HG02678 (cell line): ENCODE data around the gene ITGB4.
A peak's percentile ranks its signal among the peaks of the same experiment; 100 is the strongest.

ENCODE experiments used
- ATAC-seq: cut with Tn5 transposase; IDR thresholded peaks from one replicate; pipeline ENCODE4 v1.9.1; 2021; ENCODE audit warnings: mild to moderate bottlenecking, moderate library complexity; ENCODE audit not compliant: unreplicated experiment

Gene ITGB4

GRCh38 chr17:75720656-75721462 is at the start of gene ITGB4:
Gene ITGB4, plus strand, starts transcription at chr17:75721459. Its CDS starts 3,245 bp downstream, at chr17:75724704.
- ATAC-seq: peak; percentile 45

GRCh38 chr17:75672011-75672410 is 49.2 kb upstream of the ITGB4 start:
- no peak for ATAC-seq

- ATAC-seq: no peak
These were observed 47.8 kb upstream of the ITGB4 start for GRCh38 chr17:75673487-75673886.

GRCh38 chr17:75676461-75676860 is 44.8 kb upstream of the ITGB4 start:
- no peak for ATAC-seq

GRCh38 chr17:75679706-75680211 is 41.5 kb upstream of the ITGB4 start:
- no peak for ATAC-seq

- ATAC-seq: no peak
These were observed 40.8 kb upstream of the ITGB4 start for GRCh38 chr17:75680431-75680830.

- no peak for ATAC-seq
These were observed 40.0 kb upstream of the ITGB4 start for GRCh38 chr17:75681289-75681688.

GRCh38 chr17:75683583-75683982 is 37.7 kb upstream of the ITGB4 start:
- ATAC-seq: no peak

GRCh38 chr17:75684249-75684648 is 37.0 kb upstream of the ITGB4 start:
- ATAC-seq: no peak

- ATAC-seq: no peak
These were observed 36.3 kb upstream of the ITGB4 start for GRCh38 chr17:75684924-75685323.

- ATAC-seq: no peak
These were observed 35.8 kb upstream of the ITGB4 start for GRCh38 chr17:75685499-75685898.

GRCh38 chr17:75688209-75688825 is 32.9 kb upstream of the ITGB4 start:
- ATAC-seq: no peak

- peak; percentile 70 for ATAC-seq
These were observed 31.8 kb upstream of the ITGB4 start for GRCh38 chr17:75689441-75689873.

- ATAC-seq: no peak
These were observed 29.9 kb upstream of the ITGB4 start for GRCh38 chr17:75691371-75691791.

- ATAC-seq: no peak
These were observed 29.2 kb upstream of the ITGB4 start for GRCh38 chr17:75691801-75692626.

- ATAC-seq: no peak
These were observed 28.3 kb upstream of the ITGB4 start for GRCh38 chr17:75692976-75693375.

- ATAC-seq: no peak
These were observed 27.5 kb upstream of the ITGB4 start for GRCh38 chr17:75693500-75694481.

GRCh38 chr17:75694536-75694935 is 26.7 kb upstream of the ITGB4 start:
- ATAC-seq: no peak

- no peak for ATAC-seq
These were observed 26.0 kb upstream of the ITGB4 start for GRCh38 chr17:75695141-75695829.
